ENCODE results near the gene FNDC10. TPM values are rescaled to one million over a fixed set of nuclear protein-coding genes. Genes with fewer than 3 reads are reported as not detected.

FNDC10 gene
- total and polyA plus RNA-seq, 2 experiments from 2014 or later, result 2.1 to 8.8 TPM

DNA sequence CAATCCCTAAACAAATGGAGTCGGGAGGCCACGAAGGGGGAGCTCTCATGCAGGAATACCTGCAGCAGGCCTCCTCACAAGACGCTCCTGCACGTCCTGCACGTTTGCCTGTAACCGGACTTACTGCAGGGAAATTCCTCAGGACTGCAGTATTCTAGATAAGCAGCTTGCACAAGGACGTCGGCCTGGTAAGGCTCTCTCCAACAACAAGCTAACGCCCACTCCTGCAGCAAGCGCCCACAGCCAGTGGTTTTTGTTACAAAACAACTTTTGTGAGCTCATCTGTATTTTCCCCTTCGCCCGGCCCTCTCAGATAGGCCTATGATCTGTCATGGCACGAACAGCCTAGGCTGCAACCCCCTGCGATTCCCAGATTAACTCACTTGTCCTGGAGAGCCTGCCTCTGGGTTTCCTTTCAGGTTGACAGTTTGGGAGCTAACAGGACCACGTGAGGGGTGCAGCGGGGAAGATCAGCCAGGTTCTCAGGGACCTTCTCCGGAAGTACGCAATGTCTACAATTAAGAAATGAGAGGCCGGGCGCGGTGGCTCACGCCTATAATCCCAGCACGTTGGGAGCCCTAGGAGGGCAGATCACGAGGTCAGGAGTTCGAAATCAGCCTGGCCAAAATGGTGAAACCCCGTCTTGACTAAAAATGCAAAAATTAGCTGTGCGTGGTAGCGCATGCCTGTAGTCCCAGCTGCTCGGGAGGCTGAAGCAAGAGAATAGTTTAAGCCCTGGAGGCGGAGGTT, 14.4 kb upstream of the FNDC10 start:
- no peak overlapping the region for H2AFZ ChIP-seq
- peaks cover 55% of the 10 kb centered on the region for H3K79me2 ChIP-seq
- H3K27me3 ChIP-seq, result no peaks in the 10 kb centered on the region
- TF ChIP-seq, protein P1, sequence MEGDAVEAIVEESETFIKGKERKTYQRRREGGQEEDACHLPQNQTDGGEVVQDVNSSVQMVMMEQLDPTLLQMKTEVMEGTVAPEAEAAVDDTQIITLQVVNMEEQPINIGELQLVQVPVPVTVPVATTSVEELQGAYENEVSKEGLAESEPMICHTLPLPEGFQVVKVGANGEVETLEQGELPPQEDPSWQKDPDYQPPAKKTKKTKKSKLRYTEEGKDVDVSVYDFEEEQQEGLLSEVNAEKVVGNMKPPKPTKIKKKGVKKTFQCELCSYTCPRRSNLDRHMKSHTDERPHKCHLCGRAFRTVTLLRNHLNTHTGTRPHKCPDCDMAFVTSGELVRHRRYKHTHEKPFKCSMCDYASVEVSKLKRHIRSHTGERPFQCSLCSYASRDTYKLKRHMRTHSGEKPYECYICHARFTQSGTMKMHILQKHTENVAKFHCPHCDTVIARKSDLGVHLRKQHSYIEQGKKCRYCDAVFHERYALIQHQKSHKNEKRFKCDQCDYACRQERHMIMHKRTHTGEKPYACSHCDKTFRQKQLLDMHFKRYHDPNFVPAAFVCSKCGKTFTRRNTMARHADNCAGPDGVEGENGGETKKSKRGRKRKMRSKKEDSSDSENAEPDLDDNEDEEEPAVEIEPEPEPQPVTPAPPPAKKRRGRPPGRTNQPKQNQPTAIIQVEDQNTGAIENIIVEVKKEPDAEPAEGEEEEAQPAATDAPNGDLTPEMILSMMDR (IDR thresholded peaks at IDR 0.05; ENCODE audit: poor library complexity), result no peak
- TF ChIP-seq EZH2 (IDR thresholded peaks at IDR 0.05; ENCODE audit: borderline replicate concordance), result no peak
- TF ChIP-seq EZH2phosphoT487 (IDR thresholded peaks at IDR 0.05; ENCODE audit: low read depth, severe bottlenecking, unreplicated experiment), result no peak
- H3K9me3 ChIP-seq (ENCODE audit: low read depth), result no peaks in the 10 kb centered on the region
- peak; percentile 88 for DNase-seq (ENCODE audit: low spot score)
- H3K4me2 ChIP-seq, result peak overlapping the region; percentile 94
- no peaks in the 10 kb centered on the region for H3K36me3 ChIP-seq (replicated peaks; ENCODE audit: insufficient read depth, low read depth)
- H3K4me3 ChIP-seq, result peak overlapping the region; percentile 48
- WGBS (ENCODE audit: low lambda C conversion rate, missing lambda C conversion rate), result 26% methylated on average over 30 of the region's 30 CpGs
- peaks cover 14% of the 10 kb centered on the region for H4K20me1 ChIP-seq (ENCODE audit: insufficient read depth, poor library complexity, severe bottlenecking)
- no peaks in the 10 kb centered on the region for H3K9me2 ChIP-seq (replicated peaks; ENCODE audit: insufficient read depth)
- H3K4me1 ChIP-seq (ENCODE audit: insufficient read depth), result peaks cover 19% of the 10 kb centered on the region
- H3K27ac ChIP-seq, result peak overlapping the region; percentile 100

GRCh38 chr1:1613509-1614082, 13.7 kb upstream of the FNDC10 start:
- Histone ChIP-seq H3K4me2 (peak overlapping the region; percentile 94), H3K27ac (peak overlapping the region; percentile 69), H2AFZ (no peak overlapping the region), H3K9me2 (replicated peaks; ENCODE audit: insufficient read depth) (no peaks in the 10 kb centered on the region), H3K4me3 (no peak overlapping the region), H3K4me1 (ENCODE audit: insufficient read depth) (peaks cover 19% of the 10 kb centered on the region), H3K27me3 (no peaks in the 10 kb centered on the region), H3K79me2 (peaks cover 49% of the 10 kb centered on the region), H3K36me3 (replicated peaks; ENCODE audit: insufficient read depth, low read depth) (no peaks in the 10 kb centered on the region), H3K9me3 (ENCODE audit: low read depth) (no peaks in the 10 kb centered on the region), H4K20me1 (ENCODE audit: insufficient read depth, poor library complexity, severe bottlenecking) (peaks cover 14% of the 10 kb centered on the region)
- TF ChIP-seq, protein P1 (IDR thresholded peaks at IDR 0.05; ENCODE audit: poor library complexity), result no peak
- no peak for TF ChIP-seq EZH2 (IDR thresholded peaks at IDR 0.05; ENCODE audit: borderline replicate concordance)
- TF ChIP-seq EZH2phosphoT487 (IDR thresholded peaks at IDR 0.05; ENCODE audit: low read depth, severe bottlenecking, unreplicated experiment), result no peak
- WGBS (ENCODE audit: low lambda C conversion rate, missing lambda C conversion rate), result 81% methylated on average over 11 of the region's 11 CpGs
- no peak for DNase-seq (ENCODE audit: low spot score)

DNA sequence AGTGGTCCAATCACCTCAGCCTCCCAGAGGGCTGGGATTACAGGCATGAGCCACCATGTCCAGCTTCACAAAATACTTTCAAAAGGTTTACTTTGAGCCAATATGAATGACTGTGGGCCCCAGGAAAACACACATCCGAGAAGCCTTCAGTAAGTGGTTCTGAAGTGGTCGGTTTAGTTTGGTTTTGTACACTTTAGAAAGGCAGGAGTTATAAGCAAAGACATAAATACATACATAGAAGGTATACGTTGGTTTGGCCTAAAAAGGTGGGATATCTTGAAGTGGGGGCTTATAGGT, 12.1 kb upstream of the FNDC10 start:
- TF ChIP-seq EZH2phosphoT487 (IDR thresholded peaks at IDR 0.05; ENCODE audit: low read depth, severe bottlenecking, unreplicated experiment) (no peak), EZH2 (IDR thresholded peaks at IDR 0.05; ENCODE audit: borderline replicate concordance) (no peak)
- TF ChIP-seq, protein P1 (IDR thresholded peaks at IDR 0.05; ENCODE audit: poor library complexity), result no peak
- Histone ChIP-seq H4K20me1 (ENCODE audit: insufficient read depth, poor library complexity, severe bottlenecking) (peaks cover 12% of the 10 kb centered on the region), H3K4me1 (ENCODE audit: insufficient read depth) (peaks cover 15% of the 10 kb centered on the region), H3K27ac (no peak overlapping the region), H3K4me2 (no peak overlapping the region), H3K27me3 (no peaks in the 10 kb centered on the region), H2AFZ (no peak overlapping the region), H3K4me3 (no peak overlapping the region), H3K9me3 (ENCODE audit: low read depth) (no peaks in the 10 kb centered on the region), H3K9me2 (replicated peaks; ENCODE audit: insufficient read depth) (no peaks in the 10 kb centered on the region), H3K36me3 (replicated peaks; ENCODE audit: insufficient read depth, low read depth) (no peaks in the 10 kb centered on the region), H3K79me2 (peaks cover 34% of the 10 kb centered on the region)
- WGBS (ENCODE audit: low lambda C conversion rate, missing lambda C conversion rate), result 86% methylated on average over 3 of the region's 3 CpGs
- no peak for DNase-seq (ENCODE audit: low spot score)

Data from hepatocyte (in vitro differentiated cells).